ENCODE data around the gene PIPOX. TPM values are rescaled to one million over a fixed set of nuclear protein-coding genes. Genes with fewer than 3 reads are reported as not detected.

Gene PIPOX
- total RNA-seq, 1 experiment from 2014 or later = 1.6 TPM

Other genes with a start within 250 kb of the PIPOX start
- gene FAM222B, start 200.4 kb upstream of the PIPOX start, total RNA-seq (2014; rRNA removed; shearing (Covaris generic); ENCODE audit: low replicate concordance) = 1.4 and 2.6 TPM in 2 replicates
- 53.5 and 59.9 TPM in 2 replicates for gene ERAL1, start 188.1 kb upstream of the PIPOX start, total RNA-seq (2014; rRNA removed; shearing (Covaris generic); ENCODE audit: low replicate concordance)
- gene FLOT2, start 145.4 kb upstream of the PIPOX start, total RNA-seq (2014; rRNA removed; shearing (Covaris generic); ENCODE audit: low replicate concordance) = 121 and 133 TPM in 2 replicates
- 36.2 and 50.4 TPM in 2 replicates for gene DHRS13, start 140.1 kb upstream of the PIPOX start, total RNA-seq (2014; rRNA removed; shearing (Covaris generic); ENCODE audit: low replicate concordance)
- 10.6 and 19.2 TPM in 2 replicates for gene PHF12, start 91.6 kb upstream of the PIPOX start, total RNA-seq (2014; rRNA removed; shearing (Covaris generic); ENCODE audit: low replicate concordance)
- gene SEZ6, start 37.1 kb upstream of the PIPOX start, total RNA-seq (2014; rRNA removed; shearing (Covaris generic); ENCODE audit: low replicate concordance) = not detected in 2 replicates
- 10.6 and 13.3 TPM in 2 replicates for gene MYO18A, start 137.3 kb downstream of the PIPOX start, total RNA-seq (2014; rRNA removed; shearing (Covaris generic); ENCODE audit: low replicate concordance)
- gene CRYBA1, start 203.7 kb downstream of the PIPOX start, total RNA-seq (2014; rRNA removed; shearing (Covaris generic); ENCODE audit: low replicate concordance) = not detected in 2 replicates